Adipocyte (in vitro differentiated cells): ENCODE data around the gene CDH12.
"Not testable (repeated sequence)": the region's sequence is repeated elsewhere in the genome, so short reads cannot be mapped to it uniquely, and the experiment has no call there.

Experiments
- DNase-seq: peaks from one replicate; pipeline ENCODE4 v3.0.0-alpha.2; 2015; ENCODE audit warnings: low read depth
- H3K27me3 ChIP-seq: replicated peaks from 2 replicates; pipeline ENCODE4 v1.7.0; 2013; ENCODE audit warnings: mild to moderate bottlenecking, low read length, moderate library complexity; ENCODE audit not compliant: control insufficient read depth, insufficient read depth
- H3K36me3 ChIP-seq: 2 replicates; pipeline ENCODE4 v1.7.0; 2013; ENCODE audit warnings: low read length, mild to moderate bottlenecking, moderate library complexity; ENCODE audit not compliant: control insufficient read depth, insufficient read depth, severe bottlenecking
- H3K4me1 ChIP-seq: 2 replicates; pipeline ENCODE4 v1.7.0; 2013; ENCODE audit warnings: mild to moderate bottlenecking, low read length, moderate library complexity; ENCODE audit not compliant: control insufficient read depth, insufficient read depth
- H3K4me3 ChIP-seq: 2 replicates; pipeline ENCODE4 v1.7.0; 2013; ENCODE audit warnings: mild to moderate bottlenecking, low read length, moderate library complexity
- H3K9ac ChIP-seq: 2 replicates; pipeline ENCODE4 v1.7.0; 2013; ENCODE audit warnings: mild to moderate bottlenecking, low read length, moderate library complexity
- H3K9me3 ChIP-seq: 2 replicates; pipeline ENCODE4 v1.7.0; 2013; ENCODE audit warnings: mild to moderate bottlenecking, low read length, moderate library complexity; ENCODE audit not compliant: control insufficient read depth

Gene CDH12

GRCh38 chr5:22352493-22352892 is 500.7 kb downstream of the CDH12 start:
- DNase-seq, result no peak
- no peaks in the 10 kb centered on the region for H3K9me3 ChIP-seq
- no peaks in the 10 kb centered on the region for H3K36me3 ChIP-seq
- no peaks in the 10 kb centered on the region for H3K4me1 ChIP-seq
- H3K9ac ChIP-seq, result no peak overlapping the region
- H3K27me3 ChIP-seq, result no peaks in the 10 kb centered on the region
- no peak overlapping the region for H3K4me3 ChIP-seq

- Histone ChIP-seq H3K36me3 (no peaks in the 10 kb centered on the region), H3K4me3 (no peak overlapping the region), H3K27me3 (no peaks in the 10 kb centered on the region), H3K4me1 (no peaks in the 10 kb centered on the region), H3K9ac (no peak overlapping the region), H3K9me3 (no peaks in the 10 kb centered on the region)
- DNase-seq, result no peak
Measured at GRCh38 chr5:22351178-22351577, 502.0 kb downstream of the CDH12 start.

- DNase-seq, result no peak
- Histone ChIP-seq H3K4me1 (no peaks in the 10 kb centered on the region), H3K9ac (no peak overlapping the region), H3K9me3 (no peaks in the 10 kb centered on the region), H3K4me3 (no peak overlapping the region), H3K27me3 (no peaks in the 10 kb centered on the region), H3K36me3 (no peaks in the 10 kb centered on the region)
Measured at GRCh38 chr5:22348027-22348426, 505.1 kb downstream of the CDH12 start.

- no peak for DNase-seq
- H3K9me3 ChIP-seq, result no peaks in the 10 kb centered on the region
- no peaks in the 10 kb centered on the region for H3K36me3 ChIP-seq
- no peak overlapping the region for H3K4me3 ChIP-seq
- H3K27me3 ChIP-seq, result no peaks in the 10 kb centered on the region
- no peaks in the 10 kb centered on the region for H3K4me1 ChIP-seq
- H3K9ac ChIP-seq, result no peak overlapping the region
Measured at GRCh38 chr5:22344000-22344399, 509.1 kb downstream of the CDH12 start.

GRCh38 chr5:22341406-22341805 is 511.7 kb downstream of the CDH12 start:
- DNase-seq, result no peak
- Histone ChIP-seq H3K9me3 (peaks cover 5% of the 10 kb centered on the region), H3K4me3 (no peak overlapping the region), H3K36me3 (no peaks in the 10 kb centered on the region), H3K27me3 (no peaks in the 10 kb centered on the region), H3K9ac (no peak overlapping the region), H3K4me1 (no peaks in the 10 kb centered on the region)

- H3K36me3 ChIP-seq, H3K4me3 ChIP-seq, H3K9ac ChIP-seq, H3K4me1 ChIP-seq, H3K27me3 ChIP-seq, DNase-seq: not testable (repeated sequence)
- peaks cover 12% of the 10 kb centered on the region for H3K9me3 ChIP-seq
Measured at GRCh38 chr5:22332949-22333348, 520.2 kb downstream of the CDH12 start.

- no peak for DNase-seq
- H3K27me3 ChIP-seq, result no peaks in the 10 kb centered on the region
- H3K9ac ChIP-seq, result no peak overlapping the region
- H3K4me1 ChIP-seq, result no peaks in the 10 kb centered on the region
- H3K36me3 ChIP-seq, result no peaks in the 10 kb centered on the region
- no peaks in the 10 kb centered on the region for H3K9me3 ChIP-seq
- H3K4me3 ChIP-seq, result no peak overlapping the region
Measured at GRCh38 chr5:22329683-22330082, 523.5 kb downstream of the CDH12 start.

- DNase-seq, result no peak
- H3K27me3 ChIP-seq, result no peaks in the 10 kb centered on the region
- no peaks in the 10 kb centered on the region for H3K4me1 ChIP-seq
- no peak overlapping the region for H3K9ac ChIP-seq
- no peaks in the 10 kb centered on the region for H3K36me3 ChIP-seq
- H3K9me3 ChIP-seq, result no peaks in the 10 kb centered on the region
- no peak overlapping the region for H3K4me3 ChIP-seq
Measured at GRCh38 chr5:22319798-22320197, 533.3 kb downstream of the CDH12 start.

GRCh38 chr5:22316294-22316693 is 536.9 kb downstream of the CDH12 start:
- no peaks in the 10 kb centered on the region for H3K9me3 ChIP-seq
- no peaks in the 10 kb centered on the region for H3K36me3 ChIP-seq
- no peaks in the 10 kb centered on the region for H3K4me1 ChIP-seq
- no peak overlapping the region for H3K4me3 ChIP-seq
- no peaks in the 10 kb centered on the region for H3K27me3 ChIP-seq
- H3K9ac ChIP-seq, result no peak overlapping the region
- no peak for DNase-seq

GRCh38 chr5:22315052-22315451 is 538.1 kb downstream of the CDH12 start:
- H3K4me3 ChIP-seq, H3K4me1 ChIP-seq, H3K9me3 ChIP-seq, H3K9ac ChIP-seq, DNase-seq, H3K36me3 ChIP-seq, H3K27me3 ChIP-seq: not testable (repeated sequence)

- Histone ChIP-seq H3K36me3 (no peaks in the 10 kb centered on the region), H3K27me3 (no peaks in the 10 kb centered on the region)
- no peak for DNase-seq
Measured at GRCh38 chr5:22314548-22314947, 538.6 kb downstream of the CDH12 start.

GRCh38 chr5:22306011-22306410 is 547.1 kb downstream of the CDH12 start:
- Histone ChIP-seq H3K27me3 (no peaks in the 10 kb centered on the region), H3K4me3 (no peak overlapping the region), H3K9me3 (no peaks in the 10 kb centered on the region), H3K9ac (no peak overlapping the region), H3K36me3 (no peaks in the 10 kb centered on the region), H3K4me1 (no peaks in the 10 kb centered on the region)
- no peak for DNase-seq

More at GRCh38 chr5:22314548-22314947, 538.6 kb downstream of the CDH12 start:
- Histone ChIP-seq H3K9me3 (no peaks in the 10 kb centered on the region), H3K4me3 (no peak overlapping the region), H3K4me1 (no peaks in the 10 kb centered on the region), H3K9ac (no peak overlapping the region)
